GM19397 (cell line): ENCODE data around the gene TSPAN1.

Experiments used
- ATAC-seq: cut with Tn5 transposase; IDR thresholded peaks from one replicate; pipeline ENCODE4 v1.9.1; 2021; ENCODE audit warnings: mild to moderate bottlenecking, moderate library complexity; ENCODE audit not compliant: unreplicated experiment

TSPAN1 gene

GRCh38 chr1:46159516-46159915 lies 15.4 kb upstream of the TSPAN1 start:
- ATAC-seq = no peak

GRCh38 chr1:46160212-46160611 lies 14.7 kb upstream of the TSPAN1 start:
- ATAC-seq = no peak

GRCh38 chr1:46166521-46167462 lies 8.1 kb upstream of the TSPAN1 start:
- ATAC-seq = no peak

GRCh38 chr1:46168477-46168876 lies 6.4 kb upstream of the TSPAN1 start:
- no peak for ATAC-seq

GRCh38 chr1:46169811-46170454 lies 5.0 kb upstream of the TSPAN1 start:
- no peak for ATAC-seq

- ATAC-seq = no peak
Measured at GRCh38 chr1:46171351-46171750, 3.5 kb upstream of the TSPAN1 start.

- no peak for ATAC-seq
Measured at GRCh38 chr1:46171871-46172270, 3.0 kb upstream of the TSPAN1 start.

- ATAC-seq = no peak
Measured at GRCh38 chr1:46172321-46172720, 2.6 kb upstream of the TSPAN1 start.

- ATAC-seq = no peak
Measured at GRCh38 chr1:46173361-46173856, 1.5 kb upstream of the TSPAN1 start.

GRCh38 chr1:46175243-46175642 lies 356 bp downstream of the TSPAN1 start:
- ATAC-seq = no peak

- no peak for ATAC-seq
Measured at GRCh38 chr1:46176211-46176865, 1.5 kb downstream of the TSPAN1 start, which contains the start of gene P3R3URF. Gene P3R3URF, minus strand, starts transcription at chr1:46176488. Its CDS starts 17 bp downstream, at chr1:46176471.

GRCh38 chr1:46179138-46180081 lies 4.5 kb downstream of the TSPAN1 start:
- ATAC-seq = no peak

- ATAC-seq = no peak
Measured at GRCh38 chr1:46180082-46180616, 5.3 kb downstream of the TSPAN1 start.

- no peak for ATAC-seq
Measured at GRCh38 chr1:46181343-46182260, 6.7 kb downstream of the TSPAN1 start.

GRCh38 chr1:46183079-46183847 lies 8.4 kb downstream of the TSPAN1 start:
- no peak for ATAC-seq

- no peak for ATAC-seq
Measured at GRCh38 chr1:46183926-46184557, 9.2 kb downstream of the TSPAN1 start.

- no peak for ATAC-seq
Measured at GRCh38 chr1:46184920-46185658, 10.2 kb downstream of the TSPAN1 start.
